Measurements from ENCODE around the gene ROBO1. TPM values are rescaled to one million over a fixed set of nuclear protein-coding genes. Genes with fewer than 3 reads are reported as not detected.

Gene ROBO1
- total RNA-seq, 1 donor: 88.5 TPM

GRCh38 chr3:79366414-79366813 is 401.4 kb downstream of the ROBO1 start:
- H3K4me3 ChIP-seq (ENCODE audit: low read depth, low read length): no peak overlapping the region
- DNase-seq (ENCODE audit: low read depth): no peak
- TF ChIP-seq CTCF (IDR thresholded peaks at IDR 0.05; ENCODE audit: insufficient read depth, low read depth, low read length): no peak

- no peak overlapping the region for H3K4me3 ChIP-seq (ENCODE audit: low read depth, low read length)
- TF ChIP-seq CTCF (IDR thresholded peaks at IDR 0.05; ENCODE audit: insufficient read depth, low read depth, low read length): no peak
- no peak for DNase-seq (ENCODE audit: low read depth)
Observed at GRCh38 chr3:79364784-79365183, 403.0 kb downstream of the ROBO1 start.

DNA sequence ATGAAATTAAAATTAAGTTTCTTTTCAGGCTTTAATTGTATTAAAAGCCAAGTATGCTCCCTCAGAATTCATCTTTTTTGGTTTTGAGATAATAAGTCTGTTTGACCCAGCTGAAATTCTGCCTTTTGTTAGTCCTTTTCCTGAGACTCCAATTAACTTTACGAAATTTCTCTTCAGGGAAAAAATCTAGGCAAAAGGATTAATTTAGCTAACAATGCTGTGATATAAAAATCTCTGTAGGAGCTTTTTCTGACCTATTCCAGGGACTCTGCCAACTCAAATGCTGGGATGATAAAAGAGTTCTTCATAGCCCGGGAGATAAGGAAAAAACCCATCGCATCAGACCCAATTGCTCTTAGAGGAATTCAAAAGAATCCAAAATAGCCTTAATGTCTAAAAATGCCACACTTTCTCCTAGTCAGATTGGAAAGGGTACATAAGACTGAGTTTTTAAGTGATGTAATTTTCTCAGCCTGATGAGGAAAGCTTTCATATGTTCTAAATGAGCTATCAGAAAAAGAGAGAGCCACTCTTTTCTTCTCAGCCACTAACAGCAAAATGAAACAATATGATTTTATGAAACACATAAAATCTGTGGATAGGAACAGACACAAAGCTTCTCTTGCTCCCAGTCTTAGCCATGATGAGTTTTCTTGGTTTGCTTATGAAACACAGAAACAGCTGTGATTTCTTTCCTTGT is 405.1 kb downstream of the ROBO1 start:
- TF ChIP-seq CTCF (IDR thresholded peaks at IDR 0.05; ENCODE audit: insufficient read depth, low read depth, low read length): no peak
- DNase-seq (ENCODE audit: low read depth): no peak
- H3K4me3 ChIP-seq (ENCODE audit: low read depth, low read length): no peak overlapping the region

- H3K4me3 ChIP-seq (ENCODE audit: low read depth, low read length): no peak overlapping the region
- TF ChIP-seq CTCF (IDR thresholded peaks at IDR 0.05; ENCODE audit: insufficient read depth, low read depth, low read length): peak; percentile 69
- DNase-seq (ENCODE audit: low read depth): peak; percentile 42
Observed at GRCh38 chr3:79361748-79362378, 405.9 kb downstream of the ROBO1 start.

DNA sequence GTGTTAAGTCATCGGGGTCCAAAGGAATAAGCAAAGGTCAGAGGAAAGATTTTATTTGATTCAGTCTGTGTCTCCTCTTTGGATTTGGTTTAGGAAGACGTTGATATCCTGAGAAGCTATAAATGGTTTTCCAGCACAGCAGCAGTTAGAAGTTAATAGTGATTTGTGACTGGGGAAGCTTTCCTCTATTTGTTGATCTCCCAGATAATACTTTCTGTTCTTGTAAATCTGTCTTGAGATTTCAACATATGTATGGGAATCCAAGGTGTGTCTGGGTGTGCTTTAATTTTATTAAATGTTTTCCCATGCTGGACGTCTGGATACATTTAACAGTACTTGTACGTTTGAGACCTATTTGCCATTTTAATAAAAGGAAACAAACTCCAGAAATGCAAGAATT is 409.5 kb downstream of the ROBO1 start:
- TF ChIP-seq CTCF (IDR thresholded peaks at IDR 0.05; ENCODE audit: insufficient read depth, low read depth, low read length): no peak
- no peak overlapping the region for H3K4me3 ChIP-seq (ENCODE audit: low read depth, low read length)
- no peak for DNase-seq (ENCODE audit: low read depth)

DNA sequence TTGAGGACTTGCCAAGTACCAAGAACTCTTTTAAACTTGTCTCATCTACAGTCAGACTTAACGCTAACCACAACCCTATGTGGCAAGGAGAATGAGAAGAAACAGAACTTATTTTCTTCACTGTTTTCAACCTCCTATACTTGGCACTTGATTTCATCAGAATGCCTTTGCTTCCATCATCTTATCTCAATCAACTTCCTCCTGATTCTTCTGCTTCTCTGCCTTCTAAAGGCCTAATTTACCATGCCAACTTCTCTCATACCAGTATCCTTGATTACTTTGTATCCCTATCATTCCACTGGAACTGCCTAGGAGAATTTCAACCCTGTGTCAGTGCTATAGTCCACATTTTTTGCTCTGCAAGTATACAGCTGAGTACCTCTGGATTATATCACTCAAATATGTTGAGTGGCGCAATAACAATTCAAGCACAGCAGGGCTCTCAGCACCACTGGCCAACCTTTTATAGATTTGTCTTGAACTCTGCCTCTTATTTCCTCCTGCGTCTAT is 413.6 kb downstream of the ROBO1 start:
- TF ChIP-seq CTCF (IDR thresholded peaks at IDR 0.05; ENCODE audit: insufficient read depth, low read depth, low read length): no peak
- DNase-seq (ENCODE audit: low read depth): no peak

More for the DNA sequence above, 413.6 kb downstream of the ROBO1 start:
- no peak overlapping the region for H3K4me3 ChIP-seq (ENCODE audit: low read depth, low read length)
